GM23338 (cell line): ENCODE measurements around the gene RSPH1.

Experiments
- EZH2 ChIP-seq: fragments of 200-600 bp; sonication (generic); IDR thresholded peaks from one replicate; pipeline ENCODE4 v1.8.0; 2017; ENCODE audit warnings: antibody characterized with exemption, mild to moderate bottlenecking, low read depth; ENCODE audit not compliant: unreplicated experiment
- EZH2phosphoT487 ChIP-seq: fragments of 200-600 bp; sonication (generic); IDR thresholded peaks from one replicate; pipeline ENCODE4 v1.8.1; 2018; ENCODE audit warnings: antibody characterized with exemption; ENCODE audit not compliant: unreplicated experiment
- JUNB ChIP-seq: IDR thresholded peaks from one replicate; pipeline ENCODE4 v1.6.1; 2016; ENCODE audit warnings: antibody characterized with exemption; ENCODE audit not compliant: unreplicated experiment
- TF ChIP-seq, protein P1 (sequence below): IDR thresholded peaks from 2 replicates; pipeline ENCODE4 v1.6.1; 2016; ENCODE audit warnings: antibody characterized with exemption
- TF ChIP-seq, protein P2 (sequence below), 2 experiments: fragments of 200-600 bp in 1 of 2; sonication (generic) in 1 of 2; conservative IDR thresholded peaks; 2 replicates each; pipeline versions ENCODE4 v1.5.1 to v1.6.1; 2016 to 2017; ENCODE audit warnings: antibody characterized with exemption in 2 of 2, low read depth in 2 of 2, mild to moderate bottlenecking in 2 of 2, moderate library complexity in 1 of 2

DNA sequence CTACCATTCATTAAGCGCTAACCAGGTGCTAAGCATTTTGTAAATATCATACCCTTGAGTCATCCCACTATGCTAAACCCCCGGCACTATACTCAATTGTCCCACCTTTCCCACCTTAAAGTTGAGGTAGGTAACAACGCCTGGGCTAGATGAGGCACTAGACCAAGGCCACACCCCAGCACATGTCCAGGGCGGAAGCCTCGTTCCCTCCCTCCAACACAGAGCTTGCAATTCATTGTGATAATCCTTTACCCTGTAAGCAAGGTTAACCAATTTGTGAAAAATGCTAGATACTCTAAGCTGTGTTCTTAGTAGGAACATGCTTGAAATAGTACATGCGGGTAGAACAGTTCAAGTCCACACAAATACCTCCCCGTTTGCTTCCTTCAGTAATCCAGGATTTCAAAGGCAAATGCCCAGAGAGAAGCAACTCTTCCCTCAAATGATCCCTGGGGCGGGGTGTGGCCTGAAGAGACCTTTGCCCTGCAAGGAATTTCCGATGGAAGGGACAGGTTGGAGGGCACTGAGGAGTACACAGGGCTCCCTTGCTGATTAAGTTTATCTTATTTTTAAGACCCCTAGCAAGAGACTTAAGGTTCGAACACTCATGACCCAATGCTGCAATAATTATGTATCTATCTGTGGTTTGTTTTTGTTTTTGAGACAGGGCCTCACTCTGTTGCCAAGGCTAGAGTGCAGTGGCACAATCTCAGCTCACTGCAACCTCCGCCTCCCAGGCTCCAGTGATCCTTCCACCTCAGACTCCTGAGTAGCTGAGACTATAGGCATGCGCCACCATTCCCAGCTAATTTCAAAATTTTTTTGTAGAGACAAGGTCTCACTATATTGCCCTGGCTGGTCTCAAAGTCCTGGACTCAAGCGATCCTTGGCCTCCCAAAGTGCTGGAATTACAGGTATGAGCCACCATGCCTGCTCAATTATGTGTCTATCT is 2.6 kb downstream of the RSPH1 start:
- TF ChIP-seq, protein P1, sequence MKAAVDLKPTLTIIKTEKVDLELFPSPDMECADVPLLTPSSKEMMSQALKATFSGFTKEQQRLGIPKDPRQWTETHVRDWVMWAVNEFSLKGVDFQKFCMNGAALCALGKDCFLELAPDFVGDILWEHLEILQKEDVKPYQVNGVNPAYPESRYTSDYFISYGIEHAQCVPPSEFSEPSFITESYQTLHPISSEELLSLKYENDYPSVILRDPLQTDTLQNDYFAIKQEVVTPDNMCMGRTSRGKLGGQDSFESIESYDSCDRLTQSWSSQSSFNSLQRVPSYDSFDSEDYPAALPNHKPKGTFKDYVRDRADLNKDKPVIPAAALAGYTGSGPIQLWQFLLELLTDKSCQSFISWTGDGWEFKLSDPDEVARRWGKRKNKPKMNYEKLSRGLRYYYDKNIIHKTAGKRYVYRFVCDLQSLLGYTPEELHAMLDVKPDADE = no peak
- TF ChIP-seq, protein P2, sequence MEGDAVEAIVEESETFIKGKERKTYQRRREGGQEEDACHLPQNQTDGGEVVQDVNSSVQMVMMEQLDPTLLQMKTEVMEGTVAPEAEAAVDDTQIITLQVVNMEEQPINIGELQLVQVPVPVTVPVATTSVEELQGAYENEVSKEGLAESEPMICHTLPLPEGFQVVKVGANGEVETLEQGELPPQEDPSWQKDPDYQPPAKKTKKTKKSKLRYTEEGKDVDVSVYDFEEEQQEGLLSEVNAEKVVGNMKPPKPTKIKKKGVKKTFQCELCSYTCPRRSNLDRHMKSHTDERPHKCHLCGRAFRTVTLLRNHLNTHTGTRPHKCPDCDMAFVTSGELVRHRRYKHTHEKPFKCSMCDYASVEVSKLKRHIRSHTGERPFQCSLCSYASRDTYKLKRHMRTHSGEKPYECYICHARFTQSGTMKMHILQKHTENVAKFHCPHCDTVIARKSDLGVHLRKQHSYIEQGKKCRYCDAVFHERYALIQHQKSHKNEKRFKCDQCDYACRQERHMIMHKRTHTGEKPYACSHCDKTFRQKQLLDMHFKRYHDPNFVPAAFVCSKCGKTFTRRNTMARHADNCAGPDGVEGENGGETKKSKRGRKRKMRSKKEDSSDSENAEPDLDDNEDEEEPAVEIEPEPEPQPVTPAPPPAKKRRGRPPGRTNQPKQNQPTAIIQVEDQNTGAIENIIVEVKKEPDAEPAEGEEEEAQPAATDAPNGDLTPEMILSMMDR (conservative IDR thresholded peaks at IDR 0.05; ENCODE audit: low read depth in 2 of 2) = no peak
- no peak for TF ChIP-seq EZH2phosphoT487
- TF ChIP-seq EZH2 = no peak
- no peak for TF ChIP-seq JUNB
